Liver (tissue), 9 donors: ENCODE results near the gene LMNB1. TPM values are rescaled to one million over a fixed set of nuclear protein-coding genes. Genes with fewer than 3 reads are reported as not detected.
"Not testable (repeated sequence)": the region's sequence is repeated elsewhere in the genome, so short reads cannot be mapped to it uniquely, and the experiment has no call there.

Experiments used
- DNase-seq: peaks from one replicate; pipeline ENCODE4 v3.0.0-alpha.2; 2017; ENCODE audit warnings: low spot score
- H3K27ac ChIP-seq, 2 donors: one replicate each; pipeline ENCODE4 v1.7.0; 2013; ENCODE audit warnings: inconsistent platforms in 2 of 2, low read length in 2 of 2, control low read depth in 1 of 2, low read depth in 1 of 2, mild to moderate bottlenecking in 1 of 2
- H3K27me3 ChIP-seq, 4 donors: one replicate each; pipeline versions ENCODE4 v1.6.1 to v1.7.0; 2013; ENCODE audit warnings: low read length in 3 of 4, inconsistent platforms in 1 of 4, mild to moderate bottlenecking in 1 of 4, moderate library complexity in 1 of 4; ENCODE audit not compliant: control insufficient read depth in 4 of 4, insufficient read depth in 4 of 4
- H3K36me3 ChIP-seq, 4 donors: one replicate each; pipeline versions ENCODE4 v1.6.1 to v1.7.0; 2013; ENCODE audit warnings: low read length in 3 of 4, mild to moderate bottlenecking in 3 of 4, low read depth in 1 of 4, moderate library complexity in 1 of 4; ENCODE audit not compliant: control insufficient read depth in 4 of 4, insufficient read depth in 3 of 4
- H3K4me1 ChIP-seq, 4 donors: one replicate each; pipeline versions ENCODE4 v1.6.1 to v1.7.0; 2013; ENCODE audit warnings: low read length in 3 of 4, mild to moderate bottlenecking in 3 of 4, moderate library complexity in 1 of 4; ENCODE audit not compliant: control insufficient read depth in 4 of 4, insufficient read depth in 4 of 4
- H3K4me3 ChIP-seq, 3 donors: one replicate each; pipeline versions ENCODE4 v1.6.1 to v1.7.0; 2013; ENCODE audit warnings: low read length in 3 of 3, control low read depth in 1 of 3, low read depth in 1 of 3, mild to moderate bottlenecking in 1 of 3
- H3K9ac ChIP-seq, 2 donors: one replicate each; pipeline ENCODE4 v1.7.0; 2013; ENCODE audit warnings: low read length in 2 of 2, mild to moderate bottlenecking in 2 of 2, moderate library complexity in 2 of 2, control low read depth in 1 of 2, low read depth in 1 of 2
- H3K9me3 ChIP-seq, 4 donors: one replicate each; pipeline versions ENCODE4 v1.6.1 to v1.7.0; 2013; ENCODE audit warnings: low read length in 3 of 4; ENCODE audit not compliant: control insufficient read depth in 4 of 4
- EGR1 ChIP-seq, 2 donors: IDR thresholded peaks; 2 replicates each; pipeline ENCODE4 v1.6.1; 2016 to 2018; ENCODE audit warnings: antibody characterized with exemption in 2 of 2, low read depth in 2 of 2
- FOXA1 ChIP-seq: IDR thresholded peaks from 2 replicates; pipeline ENCODE4 v1.6.1; 2016; ENCODE audit warnings: antibody characterized with exemption
- FOXA2 ChIP-seq: IDR thresholded peaks from 2 replicates; pipeline ENCODE4 v1.6.1; 2016; ENCODE audit warnings: antibody characterized with exemption
- GABPA ChIP-seq, 2 donors: IDR thresholded peaks in 1 of 2; conservative IDR thresholded peaks in 1 of 2; 2 replicates each; pipeline ENCODE4 v1.6.1; 2016; ENCODE audit warnings: antibody characterized with exemption in 2 of 2, mild to moderate bottlenecking in 1 of 2, moderate library complexity in 1 of 2
- HNF4G ChIP-seq: IDR thresholded peaks from 2 replicates; pipeline ENCODE4 v1.6.1; 2016; ENCODE audit warnings: antibody characterized with exemption
- NR2F2 ChIP-seq: IDR thresholded peaks from 2 replicates; pipeline ENCODE4 v1.6.1; 2016; ENCODE audit warnings: antibody characterized with exemption
- RAD21 ChIP-seq, 2 donors: IDR thresholded peaks; 2 replicates each; pipeline ENCODE4 v1.6.1; 2016; ENCODE audit warnings: antibody characterized with exemption in 2 of 2, mild to moderate bottlenecking in 2 of 2
- RXRA ChIP-seq, 2 donors: IDR thresholded peaks; 2 replicates each; pipeline ENCODE4 v1.6.1; 2017 to 2018; ENCODE audit warnings: antibody characterized with exemption in 2 of 2, mild to moderate bottlenecking in 1 of 2
- SP1 ChIP-seq: IDR thresholded peaks from 2 replicates; pipeline ENCODE4 v1.6.1; 2018; ENCODE audit warnings: antibody characterized with exemption, mild to moderate bottlenecking
- TAF1 ChIP-seq: conservative IDR thresholded peaks from 2 replicates; pipeline ENCODE4 v1.6.1; 2016; ENCODE audit warnings: antibody characterized with exemption, mild to moderate bottlenecking
- YY1 ChIP-seq: IDR thresholded peaks from 2 replicates; pipeline ENCODE4 v1.6.1; 2016; ENCODE audit warnings: antibody characterized with exemption, mild to moderate bottlenecking
- WGBS: extraction: QIAGEN DNeasy Blood & Tissue Kit; methylation state at CpG from one replicate; pipeline ENCODE4 v1.1.7; 2013; 5-methylcytosine and 5-hydroxymethylcytosine counted together
- polyA plus RNA-seq, 2 donors: library from polyadenylated mRNA; stranded (reverse) in 1 of 2; unstranded in 1 of 2; fragments of 200-250 nt in 1 of 2; fragments of >200 nt in 1 of 2; fragmentation: Nextera tagmentation in 1 of 2; extraction: Ambion mirVana in 1 of 2; gene quantifications; one replicate each; pipeline versions ENCODE4 v1.2.1 to v1.2.3, GENCODE V29; 2013 to 2015
- total RNA-seq, 2 donors: library from RNA; depleted of rRNA; stranded (reverse); fragments of >200 nt; gene quantifications; one replicate each; pipeline ENCODE4 v1.2.3, GENCODE V29; 2014
- TF ChIP-seq, protein P1 (sequence below): fragments of 150-350 bp; IDR thresholded peaks from 2 replicates; pipeline ENCODE4 v1.5.1; 2017; ENCODE audit warnings: improper control_type of control experiment, low read depth, low read length; ENCODE audit not compliant: missing input control
- TF ChIP-seq, protein P2 (sequence below): IDR thresholded peaks from 2 replicates; pipeline ENCODE4 v1.6.1; 2016; ENCODE audit warnings: antibody characterized with exemption, mild to moderate bottlenecking
- TF ChIP-seq, protein P3 (sequence below): IDR thresholded peaks from 2 replicates; pipeline ENCODE4 v1.6.1; 2016; ENCODE audit warnings: antibody characterized with exemption
- TF ChIP-seq, protein P4 (sequence below): IDR thresholded peaks from 2 replicates; pipeline ENCODE4 v1.6.1; 2016; ENCODE audit warnings: antibody characterized with exemption
- donor health status: healthy.
- donor health status: healthy.
- donor health status: healthy.
- donor health status: healthy.
- donor health status: healthy.

LMNB1 gene
- total and polyA plus RNA-seq, 4 donors, result 0.57 to 45.7 (median 5.6) TPM

DNA sequence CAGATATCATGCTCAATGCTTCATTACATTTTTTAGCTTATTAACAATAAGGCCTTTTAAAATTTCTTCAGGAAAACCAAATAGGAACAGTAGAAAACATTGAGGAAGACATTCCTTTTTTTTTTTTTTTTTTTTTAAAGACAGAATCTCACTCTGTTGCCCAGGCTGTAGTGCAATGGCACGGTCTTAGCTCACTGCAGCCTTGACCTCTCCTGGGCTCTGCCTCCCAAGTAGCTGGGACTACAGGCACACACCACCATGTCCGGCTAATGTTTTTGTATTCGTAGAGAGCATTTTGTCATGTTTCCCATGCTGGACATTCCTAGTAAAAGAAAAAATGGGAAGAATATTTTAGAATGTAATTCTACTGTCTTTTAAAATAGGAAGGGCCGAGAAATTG lies 60.3 kb downstream of the LMNB1 start:
- H3K36me3 ChIP-seq, result peaks cover 0 to 7% (median 5%) of the 10 kb centered on the region in 4 donors
- 98% methylated on average over 4 of the region's 4 CpGs for WGBS
- H3K9ac ChIP-seq, result no peak overlapping the region

DNA sequence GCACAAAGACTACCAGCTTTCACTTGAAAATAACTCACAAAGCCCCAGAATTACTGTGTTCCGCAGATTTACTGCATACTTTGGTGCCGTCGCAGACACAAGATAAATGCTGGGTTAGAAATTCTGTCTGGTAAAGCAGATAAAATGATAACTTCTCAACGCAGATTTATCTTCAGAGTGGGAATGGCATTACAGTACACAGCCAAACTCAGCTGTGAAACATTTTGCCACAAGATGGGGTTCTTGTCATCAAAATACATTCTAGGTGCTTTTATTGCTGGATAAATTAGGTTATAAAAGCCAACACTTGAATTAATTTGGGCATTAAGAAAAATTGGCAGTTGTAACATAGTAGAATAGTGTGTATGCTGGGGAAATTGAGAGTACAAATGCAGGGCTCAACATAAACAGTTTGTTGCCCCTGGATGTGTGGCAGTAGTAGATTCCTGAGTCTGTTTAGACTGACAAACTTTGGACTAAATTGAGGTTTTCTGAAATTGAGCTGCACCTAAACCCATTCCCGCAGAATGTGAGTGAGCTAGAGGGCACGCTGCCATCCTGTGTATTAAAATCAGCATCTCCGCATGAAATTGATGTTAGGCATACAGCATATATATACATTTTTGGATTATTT lies 61.1 kb downstream of the LMNB1 start:
- Histone ChIP-seq H3K36me3 (peaks cover 0 to 7% (median 5%) of the 10 kb centered on the region in 4 donors), H3K27me3 (no peaks in the 10 kb centered on the region), H3K4me1 (no peaks in the 10 kb centered on the region), H3K9ac (no peak overlapping the region), H3K9me3 (no peaks in the 10 kb centered on the region), H3K4me3 (no peak overlapping the region), H3K27ac (no peak overlapping the region)
- 83% methylated on average over 7 of the region's 7 CpGs for WGBS
- no peak for TF ChIP-seq NR2F2
- TF ChIP-seq, protein P1, sequence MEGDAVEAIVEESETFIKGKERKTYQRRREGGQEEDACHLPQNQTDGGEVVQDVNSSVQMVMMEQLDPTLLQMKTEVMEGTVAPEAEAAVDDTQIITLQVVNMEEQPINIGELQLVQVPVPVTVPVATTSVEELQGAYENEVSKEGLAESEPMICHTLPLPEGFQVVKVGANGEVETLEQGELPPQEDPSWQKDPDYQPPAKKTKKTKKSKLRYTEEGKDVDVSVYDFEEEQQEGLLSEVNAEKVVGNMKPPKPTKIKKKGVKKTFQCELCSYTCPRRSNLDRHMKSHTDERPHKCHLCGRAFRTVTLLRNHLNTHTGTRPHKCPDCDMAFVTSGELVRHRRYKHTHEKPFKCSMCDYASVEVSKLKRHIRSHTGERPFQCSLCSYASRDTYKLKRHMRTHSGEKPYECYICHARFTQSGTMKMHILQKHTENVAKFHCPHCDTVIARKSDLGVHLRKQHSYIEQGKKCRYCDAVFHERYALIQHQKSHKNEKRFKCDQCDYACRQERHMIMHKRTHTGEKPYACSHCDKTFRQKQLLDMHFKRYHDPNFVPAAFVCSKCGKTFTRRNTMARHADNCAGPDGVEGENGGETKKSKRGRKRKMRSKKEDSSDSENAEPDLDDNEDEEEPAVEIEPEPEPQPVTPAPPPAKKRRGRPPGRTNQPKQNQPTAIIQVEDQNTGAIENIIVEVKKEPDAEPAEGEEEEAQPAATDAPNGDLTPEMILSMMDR, result peak; percentile 29
- TF ChIP-seq FOXA2, result no peak
- peak; percentile 66 to 72 for TF ChIP-seq RAD21 (IDR thresholded peaks at IDR 0.05)
- TF ChIP-seq HNF4G, result no peak
- TF ChIP-seq SP1, result no peak
- no peak for TF ChIP-seq FOXA1
- no peak for TF ChIP-seq YY1
- TF ChIP-seq, protein P2, sequence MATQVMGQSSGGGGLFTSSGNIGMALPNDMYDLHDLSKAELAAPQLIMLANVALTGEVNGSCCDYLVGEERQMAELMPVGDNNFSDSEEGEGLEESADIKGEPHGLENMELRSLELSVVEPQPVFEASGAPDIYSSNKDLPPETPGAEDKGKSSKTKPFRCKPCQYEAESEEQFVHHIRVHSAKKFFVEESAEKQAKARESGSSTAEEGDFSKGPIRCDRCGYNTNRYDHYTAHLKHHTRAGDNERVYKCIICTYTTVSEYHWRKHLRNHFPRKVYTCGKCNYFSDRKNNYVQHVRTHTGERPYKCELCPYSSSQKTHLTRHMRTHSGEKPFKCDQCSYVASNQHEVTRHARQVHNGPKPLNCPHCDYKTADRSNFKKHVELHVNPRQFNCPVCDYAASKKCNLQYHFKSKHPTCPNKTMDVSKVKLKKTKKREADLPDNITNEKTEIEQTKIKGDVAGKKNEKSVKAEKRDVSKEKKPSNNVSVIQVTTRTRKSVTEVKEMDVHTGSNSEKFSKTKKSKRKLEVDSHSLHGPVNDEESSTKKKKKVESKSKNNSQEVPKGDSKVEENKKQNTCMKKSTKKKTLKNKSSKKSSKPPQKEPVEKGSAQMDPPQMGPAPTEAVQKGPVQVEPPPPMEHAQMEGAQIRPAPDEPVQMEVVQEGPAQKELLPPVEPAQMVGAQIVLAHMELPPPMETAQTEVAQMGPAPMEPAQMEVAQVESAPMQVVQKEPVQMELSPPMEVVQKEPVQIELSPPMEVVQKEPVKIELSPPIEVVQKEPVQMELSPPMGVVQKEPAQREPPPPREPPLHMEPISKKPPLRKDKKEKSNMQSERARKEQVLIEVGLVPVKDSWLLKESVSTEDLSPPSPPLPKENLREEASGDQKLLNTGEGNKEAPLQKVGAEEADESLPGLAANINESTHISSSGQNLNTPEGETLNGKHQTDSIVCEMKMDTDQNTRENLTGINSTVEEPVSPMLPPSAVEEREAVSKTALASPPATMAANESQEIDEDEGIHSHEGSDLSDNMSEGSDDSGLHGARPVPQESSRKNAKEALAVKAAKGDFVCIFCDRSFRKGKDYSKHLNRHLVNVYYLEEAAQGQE, result no peak
- TF ChIP-seq TAF1, result no peak
- TF ChIP-seq, protein P3, sequence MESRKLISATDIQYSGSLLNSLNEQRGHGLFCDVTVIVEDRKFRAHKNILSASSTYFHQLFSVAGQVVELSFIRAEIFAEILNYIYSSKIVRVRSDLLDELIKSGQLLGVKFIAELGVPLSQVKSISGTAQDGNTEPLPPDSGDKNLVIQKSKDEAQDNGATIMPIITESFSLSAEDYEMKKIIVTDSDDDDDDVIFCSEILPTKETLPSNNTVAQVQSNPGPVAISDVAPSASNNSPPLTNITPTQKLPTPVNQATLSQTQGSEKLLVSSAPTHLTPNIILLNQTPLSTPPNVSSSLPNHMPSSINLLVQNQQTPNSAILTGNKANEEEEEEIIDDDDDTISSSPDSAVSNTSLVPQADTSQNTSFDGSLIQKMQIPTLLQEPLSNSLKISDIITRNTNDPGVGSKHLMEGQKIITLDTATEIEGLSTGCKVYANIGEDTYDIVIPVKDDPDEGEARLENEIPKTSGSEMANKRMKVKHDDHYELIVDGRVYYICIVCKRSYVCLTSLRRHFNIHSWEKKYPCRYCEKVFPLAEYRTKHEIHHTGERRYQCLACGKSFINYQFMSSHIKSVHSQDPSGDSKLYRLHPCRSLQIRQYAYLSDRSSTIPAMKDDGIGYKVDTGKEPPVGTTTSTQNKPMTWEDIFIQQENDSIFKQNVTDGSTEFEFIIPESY, result no peak
- TF ChIP-seq, protein P4, sequence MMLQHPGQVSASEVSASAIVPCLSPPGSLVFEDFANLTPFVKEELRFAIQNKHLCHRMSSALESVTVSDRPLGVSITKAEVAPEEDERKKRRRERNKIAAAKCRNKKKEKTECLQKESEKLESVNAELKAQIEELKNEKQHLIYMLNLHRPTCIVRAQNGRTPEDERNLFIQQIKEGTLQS, result no peak
- no peak for TF ChIP-seq RXRA (IDR thresholded peaks at IDR 0.05)
- TF ChIP-seq GABPA (IDR thresholded peaks at IDR 0.05 in 1 of 2, conservative IDR thresholded peaks at IDR 0.05 in 1 of 2), result no peak
- no peak for TF ChIP-seq EGR1 (IDR thresholded peaks at IDR 0.05; ENCODE audit: low read depth in 2 of 2)
- DNase-seq, result no peak

More for the DNA sequence above, 60.3 kb downstream of the LMNB1 start:
- H3K27ac ChIP-seq, result no peak overlapping the region
- no peak for DNase-seq
- no peak for TF ChIP-seq NR2F2
- TF ChIP-seq YY1, result no peak
- TF ChIP-seq, protein P1, result no peak
- H3K4me1 ChIP-seq, result no peaks in the 10 kb centered on the region
- no peaks in the 10 kb centered on the region for H3K27me3 ChIP-seq
- no peak overlapping the region for H3K4me3 ChIP-seq
- H3K9me3 ChIP-seq, result no peaks in the 10 kb centered on the region

DNA sequence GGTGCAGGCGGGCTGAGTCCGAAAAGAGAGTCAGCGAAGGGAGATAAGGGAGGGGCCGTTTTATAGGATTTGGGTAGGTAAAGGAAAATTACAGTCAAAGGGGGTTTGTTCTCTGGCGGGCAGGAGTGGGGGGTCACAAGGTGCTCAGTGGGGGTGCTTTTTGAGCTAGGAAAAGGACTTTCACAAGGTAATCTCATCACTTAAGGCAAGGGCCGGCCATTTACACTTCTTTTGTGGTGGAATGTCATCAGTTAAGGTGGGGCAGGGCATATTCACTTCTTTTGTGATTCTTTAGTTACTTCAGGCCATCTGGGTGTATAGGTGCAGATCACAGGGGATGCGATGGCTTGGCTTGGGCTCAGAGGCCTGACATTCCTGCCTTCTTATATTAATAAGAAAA lies 62.5 kb downstream of the LMNB1 start:
- not testable (repeated sequence) for H3K27ac ChIP-seq, H3K4me1 ChIP-seq, H3K36me3 ChIP-seq, H3K9ac ChIP-seq, H3K9me3 ChIP-seq, H3K27me3 ChIP-seq, H3K4me3 ChIP-seq, DNase-seq
- 88% methylated on average over 7 of the region's 7 CpGs for WGBS
